ENCODE results near the gene AKNAD1. TPM values are rescaled to one million over a fixed set of nuclear protein-coding genes. Genes with fewer than 3 reads are reported as not detected.

AKNAD1 gene
- total RNA-seq, 4 donors from 2014 or later: 0.44 to 5.5 (median 4.6) TPM; not detected in 1

- no peaks in the 10 kb centered on the region for H3K27me3 ChIP-seq
- no peak overlapping the region for H3K4me3 ChIP-seq
- peak overlapping the region in 1 of 4 donors; percentile 60 for H3K27ac ChIP-seq
- TF ChIP-seq EP300 (IDR thresholded peaks at IDR 0.05) (no peak), POLR2A (IDR thresholded peaks at IDR 0.05) (no peak), CTCF (IDR thresholded peaks at IDR 0.05) (no peak)
- H3K9me3 ChIP-seq: no peaks in the 10 kb centered on the region
- 50 to 59% methylated on average over 5 of the region's 5 CpGs for WGBS, 2 donors
- H3K4me1 ChIP-seq: peaks cover 0 to 27% (median 9%) of the 10 kb centered on the region in 4 donors
- peak in 1 of 2 donors; percentile 51 for DNase-seq (ENCODE audit: low spot score in 2 of 2)
- H3K36me3 ChIP-seq: no peaks in the 10 kb centered on the region
Observed at GRCh38 chr1:108819878-108820277, 37.0 kb downstream of the AKNAD1 start.

GRCh38 chr1:108817811-108818210 is 39.1 kb downstream of the AKNAD1 start:
- Histone ChIP-seq H3K36me3 (no peaks in the 10 kb centered on the region), H3K27me3 (no peaks in the 10 kb centered on the region), H3K4me3 (no peak overlapping the region), H3K9me3 (no peaks in the 10 kb centered on the region), H3K27ac (peak overlapping the region in 3 of 4 donors; percentile 71 to 98 (median 90)), H3K4me1 (peaks cover 0 to 31% (median 10%) of the 10 kb centered on the region in 4 donors)
- no peak for TF ChIP-seq CTCF (IDR thresholded peaks at IDR 0.05)
- TF ChIP-seq POLR2A (IDR thresholded peaks at IDR 0.05): no peak
- no peak for TF ChIP-seq EP300 (IDR thresholded peaks at IDR 0.05)
- no peak for DNase-seq (ENCODE audit: low spot score in 2 of 2)

DNA sequence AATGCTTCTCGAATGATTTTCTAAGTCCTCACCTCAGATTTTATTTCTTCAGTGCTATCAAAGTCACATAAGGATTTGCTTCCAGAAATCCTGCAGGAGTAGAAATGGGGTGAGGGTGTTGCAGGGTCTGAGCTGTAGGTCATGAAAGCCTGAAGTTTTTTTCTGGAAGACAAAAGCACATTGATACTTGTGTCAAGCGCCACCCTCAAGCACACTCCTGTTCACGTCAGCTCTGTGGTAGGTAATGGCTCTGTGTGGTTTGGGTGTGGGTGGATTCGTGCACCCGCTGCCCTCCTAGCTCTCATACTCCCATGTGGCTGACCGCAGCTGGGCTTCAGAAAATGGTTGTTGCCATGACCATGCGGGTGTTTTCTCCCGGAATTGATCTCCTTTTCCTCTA is 39.9 kb downstream of the AKNAD1 start:
- DNase-seq (ENCODE audit: low spot score in 2 of 2): peak; percentile 69 to 72
- WGBS, 2 donors: 15 to 24% methylated on average over 8 of the region's 8 CpGs

GRCh38 chr1:108816049-108816893 is 40.6 kb downstream of the AKNAD1 start:
- Histone ChIP-seq H3K27me3 (no peaks in the 10 kb centered on the region), H3K4me3 (peak overlapping the region; percentile 9 to 46 (median 22)), H3K27ac (peak overlapping the region; percentile 71 to 98 (median 86)), H3K4me1 (peaks cover 0 to 31% (median 10%) of the 10 kb centered on the region in 4 donors), H3K9me3 (no peaks in the 10 kb centered on the region), H3K36me3 (no peaks in the 10 kb centered on the region)
- DNase-seq (ENCODE audit: low spot score in 2 of 2): peak; percentile 70 to 72
- WGBS, 2 donors: 11% methylated on average over 12 of the region's 12 CpGs
- TF ChIP-seq EP300 (IDR thresholded peaks at IDR 0.05) (peak; percentile 24 to 87), POLR2A (IDR thresholded peaks at IDR 0.05) (no peak), CTCF (IDR thresholded peaks at IDR 0.05) (no peak)

More for the DNA sequence above, 39.9 kb downstream of the AKNAD1 start:
- H3K4me3 ChIP-seq: peak overlapping the region; percentile 9 to 46 (median 22)
- no peaks in the 10 kb centered on the region for H3K9me3 ChIP-seq
- no peaks in the 10 kb centered on the region for H3K27me3 ChIP-seq
- no peaks in the 10 kb centered on the region for H3K36me3 ChIP-seq
- H3K27ac ChIP-seq: peak overlapping the region; percentile 71 to 98 (median 86)
- H3K4me1 ChIP-seq: peaks cover 0 to 31% (median 10%) of the 10 kb centered on the region in 4 donors
- peak in 1 of 2 donors; percentile 74 for TF ChIP-seq EP300 (IDR thresholded peaks at IDR 0.05)
- TF ChIP-seq CTCF (IDR thresholded peaks at IDR 0.05): no peak

GRCh38 chr1:108815566-108815965 is 41.3 kb downstream of the AKNAD1 start:
- peak overlapping the region; percentile 71 to 98 (median 86) for H3K27ac ChIP-seq
- H3K27me3 ChIP-seq: no peaks in the 10 kb centered on the region
- H3K4me1 ChIP-seq: peaks cover 0 to 31% (median 10%) of the 10 kb centered on the region in 4 donors
- no peaks in the 10 kb centered on the region for H3K9me3 ChIP-seq
- H3K36me3 ChIP-seq: peaks cover 0 to 1% (median 0%) of the 10 kb centered on the region in 3 donors
- H3K4me3 ChIP-seq: no peak overlapping the region
- DNase-seq (ENCODE audit: low spot score in 2 of 2): no peak
- TF ChIP-seq POLR2A (IDR thresholded peaks at IDR 0.05) (no peak), CTCF (IDR thresholded peaks at IDR 0.05) (no peak), EP300 (IDR thresholded peaks at IDR 0.05) (no peak)

Data from tibial nerve (tissue), 4 donors.